NCI-H2029 treated with DMSO at 0.1 percent for 48 hours (cell line): ENCODE results near the gene POLA1.

Experiments used
- DNase-seq: peaks from one replicate; lab custom pipeline; 2025; lab: John Stamatoyannopoulos, UW

The POLA1 gene

DNA sequence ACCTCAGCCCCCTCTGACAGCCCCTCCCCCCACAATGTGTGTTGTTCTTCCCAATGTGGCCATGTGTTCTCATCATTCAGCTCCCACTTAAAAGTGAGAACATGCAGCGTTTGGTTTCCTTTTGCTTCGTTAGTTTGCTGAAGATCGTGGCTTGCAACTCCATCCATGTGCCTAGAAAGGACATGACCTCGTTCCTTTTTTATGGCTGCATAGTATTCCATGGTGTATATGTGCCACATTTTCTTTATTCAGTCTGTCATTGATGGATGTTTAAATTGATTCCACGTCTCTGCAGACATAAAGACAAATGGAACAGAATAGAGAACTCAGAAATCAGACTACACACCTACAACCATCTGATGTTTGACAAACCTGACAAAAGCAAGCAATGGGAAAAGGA is 276.1 kb downstream of the POLA1 start:
- DNase-seq, result no peak

DNA sequence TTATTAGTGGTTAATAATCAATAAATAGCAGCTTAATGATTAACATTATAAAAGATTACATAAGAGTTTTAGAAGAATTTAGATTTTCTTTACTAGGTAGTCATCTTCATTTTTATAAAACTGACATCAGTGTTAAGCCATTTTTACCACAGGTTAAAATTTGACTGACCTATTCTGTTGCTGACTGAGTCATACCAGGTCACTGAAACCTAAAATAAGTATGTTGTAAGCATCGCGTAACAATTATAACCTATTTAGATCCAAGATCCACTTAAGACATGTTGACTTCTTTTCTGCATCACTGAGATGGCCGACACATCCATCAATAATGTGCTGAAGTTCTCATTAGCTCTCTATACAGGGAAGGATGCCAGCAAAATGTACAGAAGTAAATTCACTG is 285.4 kb downstream of the POLA1 start:
- DNase-seq, result no peak

DNA sequence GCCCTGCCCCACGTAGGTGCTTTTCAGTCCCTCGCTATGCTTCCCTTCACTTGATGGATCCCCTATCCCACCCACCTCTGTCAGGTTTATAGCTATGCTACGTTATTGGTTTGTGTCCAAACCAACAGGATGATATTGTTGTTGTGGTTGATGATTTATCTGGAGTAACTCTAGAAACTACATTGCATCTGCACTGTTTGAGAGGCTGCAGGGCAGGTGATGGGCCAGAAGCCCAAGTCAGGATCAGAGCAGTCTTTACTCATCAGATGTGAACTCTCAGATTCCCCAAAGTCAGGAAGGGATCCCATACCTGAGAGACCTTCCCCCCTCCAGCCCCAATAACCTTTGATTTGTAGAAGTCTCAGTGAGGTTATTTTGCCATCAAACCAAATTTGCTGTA is 287.3 kb downstream of the POLA1 start:
- no peak for DNase-seq

DNA sequence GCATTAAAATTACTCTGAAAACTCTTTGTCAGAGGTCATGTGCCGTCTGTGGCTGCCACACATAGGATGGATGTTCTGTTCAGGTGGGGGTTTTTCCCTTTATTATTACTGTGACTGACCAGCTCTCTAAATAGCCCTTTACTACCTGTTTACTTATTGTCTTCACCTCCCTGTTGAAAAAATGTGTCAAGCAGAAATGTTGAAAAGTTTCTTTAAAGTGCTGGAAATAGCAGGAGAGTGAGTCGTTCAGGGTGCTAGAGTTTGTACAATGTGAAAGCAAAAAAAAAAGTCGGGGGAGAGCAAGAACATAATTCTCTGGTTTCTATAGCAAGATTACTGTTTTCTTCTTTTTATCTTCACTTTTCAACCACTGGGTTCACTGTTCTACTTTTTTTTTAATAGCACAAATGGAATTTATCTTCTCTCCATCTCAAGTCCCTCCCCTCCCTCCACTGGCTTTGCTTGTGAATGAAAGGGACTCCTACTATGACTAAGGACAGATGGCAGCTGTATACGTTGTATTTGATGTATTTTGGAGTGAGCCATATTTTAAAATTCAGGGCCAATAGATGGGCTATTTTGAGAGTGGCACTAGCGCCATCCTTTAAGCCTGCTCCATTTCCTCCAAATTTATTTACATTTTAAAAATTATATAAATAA is 288.7 kb downstream of the POLA1 start:
- no peak for DNase-seq

DNA sequence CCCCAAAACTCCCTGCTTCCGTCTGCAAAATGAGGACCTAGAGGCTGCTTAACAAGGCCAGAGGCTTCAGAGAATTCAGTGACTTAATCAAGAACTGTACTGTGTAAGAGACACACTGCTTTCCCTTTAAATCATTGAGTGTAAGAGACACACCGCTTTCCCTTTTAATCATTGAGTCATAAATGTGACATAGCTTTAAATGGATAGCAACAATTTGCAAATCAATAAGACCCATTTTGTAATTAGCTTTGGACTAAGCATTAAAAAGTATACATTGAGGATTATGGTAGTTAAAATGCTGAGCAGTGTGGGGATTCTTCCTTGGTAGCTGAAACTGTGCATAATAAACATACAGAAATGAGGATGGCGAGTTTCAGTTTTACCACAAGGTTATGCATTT is 290.2 kb downstream of the POLA1 start:
- DNase-seq, result no peak

DNA sequence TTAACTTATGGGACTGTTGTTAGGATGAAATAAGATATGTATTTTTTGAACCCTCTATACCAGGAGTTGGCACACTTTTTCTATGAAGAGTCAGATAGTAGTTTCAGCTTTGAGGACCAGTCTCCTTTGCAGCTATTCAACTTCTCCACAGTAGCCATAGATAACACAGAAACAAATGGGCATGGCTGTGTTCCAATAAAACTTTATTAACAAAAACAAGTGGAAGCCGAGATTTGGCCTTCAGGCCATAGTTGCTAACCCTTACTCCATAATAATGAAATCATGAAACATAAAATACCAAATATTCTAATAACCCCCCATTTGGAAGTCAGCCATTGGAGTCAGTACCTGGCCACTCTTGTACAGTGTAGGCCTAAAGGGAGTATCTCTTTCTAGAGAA is 291.4 kb downstream of the POLA1 start:
- DNase-seq, result no peak

DNA sequence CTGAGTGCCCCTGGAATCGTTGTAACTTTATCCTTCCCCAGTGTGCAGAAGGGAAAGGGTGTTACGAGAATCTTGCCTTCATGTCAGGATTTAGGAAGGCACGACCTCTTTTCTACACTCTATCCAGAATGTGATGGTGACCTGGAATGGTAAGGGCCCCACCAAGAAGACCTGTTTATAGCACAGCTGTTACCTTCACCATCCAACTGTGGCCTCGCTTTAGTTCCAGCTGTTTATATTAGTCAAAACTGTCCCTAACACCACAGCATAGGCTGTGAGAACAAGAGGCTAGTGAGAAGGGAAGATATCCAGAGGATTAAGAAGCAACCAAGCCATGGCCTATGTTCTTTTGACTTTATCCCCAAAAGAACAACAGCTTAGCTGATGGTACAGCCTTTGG is 294.0 kb downstream of the POLA1 start:
- DNase-seq, result no peak

DNA sequence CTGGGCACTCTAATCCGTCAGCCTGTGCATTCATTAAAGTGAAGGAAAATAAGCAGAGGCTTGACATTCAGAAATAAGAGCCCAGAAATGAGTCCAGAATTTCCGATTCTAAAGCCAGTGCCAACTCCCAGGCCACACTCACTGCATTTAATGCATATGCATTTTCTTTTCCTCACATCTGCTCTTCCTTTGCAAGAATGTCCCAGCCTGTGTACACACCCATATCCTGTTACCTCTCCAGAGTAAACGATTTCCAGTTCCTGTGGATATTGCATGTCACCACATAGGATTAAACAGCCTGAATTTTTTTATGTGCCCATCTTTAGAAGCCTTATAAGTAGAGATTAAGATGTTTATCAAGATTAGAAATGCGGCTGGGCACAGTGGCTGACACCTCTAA is 294.6 kb downstream of the POLA1 start:
- DNase-seq, result no peak

DNA sequence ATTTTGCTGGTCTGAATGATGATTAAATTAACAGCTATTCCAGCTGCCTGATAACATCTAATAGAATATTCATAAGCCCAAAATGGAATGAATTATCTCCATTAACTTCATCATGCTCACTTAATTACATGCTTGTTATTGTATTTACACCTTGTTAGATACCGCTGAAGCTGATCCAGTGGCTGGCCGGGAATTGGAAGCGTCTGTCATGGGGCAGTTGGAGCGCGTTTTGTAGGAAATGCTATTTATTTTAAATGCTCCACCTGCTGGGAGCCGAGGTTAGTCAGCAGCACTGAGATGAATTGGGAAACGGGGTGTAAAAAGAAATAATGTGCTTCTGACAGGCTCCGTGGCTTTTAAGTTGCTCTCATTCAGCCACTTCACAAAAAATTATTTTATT is 296.8 kb downstream of the POLA1 start:
- no peak for DNase-seq

DNA sequence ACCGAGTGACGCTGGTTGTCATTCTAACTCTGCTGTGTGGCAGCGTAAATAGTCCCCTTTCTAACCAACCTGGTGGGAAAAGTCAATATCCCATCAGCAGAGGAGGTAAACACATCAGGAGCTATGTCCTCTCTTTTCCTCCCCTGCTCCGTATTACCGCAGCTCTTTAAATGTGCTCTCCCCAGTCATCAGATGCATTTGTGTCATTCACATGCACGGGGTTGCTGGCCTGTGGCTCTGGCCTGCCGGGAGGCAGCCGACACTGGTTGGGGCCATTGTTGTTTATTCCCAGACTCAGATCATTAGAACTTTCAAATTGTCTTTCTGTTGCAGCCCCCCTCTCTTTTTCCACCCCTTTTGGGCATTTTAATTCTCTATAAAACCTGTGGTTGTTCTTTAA is 300.2 kb downstream of the POLA1 start:
- DNase-seq, result no peak

DNA sequence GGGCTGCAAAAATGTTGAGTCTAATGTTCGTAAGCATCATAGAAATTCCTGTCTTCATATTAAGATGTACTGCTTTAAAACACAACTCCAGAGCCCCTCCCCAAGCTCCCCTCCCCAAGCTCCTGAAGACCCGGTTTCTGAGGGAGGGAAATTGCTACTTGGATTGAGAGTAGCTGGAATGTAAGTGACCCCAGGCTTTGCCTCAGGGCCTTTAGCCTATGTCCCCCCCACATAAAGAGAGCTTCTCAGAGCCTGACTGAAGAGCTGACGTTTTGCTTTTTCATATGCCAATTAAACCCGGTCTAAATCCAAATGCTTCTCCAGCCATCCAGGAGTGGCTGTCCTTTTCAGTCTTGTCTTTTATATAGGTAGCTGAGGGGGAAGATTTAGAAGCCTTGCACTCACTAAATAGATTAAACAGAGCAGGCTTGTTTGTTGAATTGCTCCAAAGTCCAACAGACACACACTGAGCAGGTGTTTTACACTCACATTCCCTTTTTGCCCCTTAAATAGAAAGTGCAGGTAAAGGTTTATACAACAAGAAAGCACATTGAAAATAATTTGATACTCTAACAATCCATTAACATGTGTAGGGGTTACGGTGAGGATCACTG is 302.5 kb downstream of the POLA1 start:
- DNase-seq, result no peak

DNA sequence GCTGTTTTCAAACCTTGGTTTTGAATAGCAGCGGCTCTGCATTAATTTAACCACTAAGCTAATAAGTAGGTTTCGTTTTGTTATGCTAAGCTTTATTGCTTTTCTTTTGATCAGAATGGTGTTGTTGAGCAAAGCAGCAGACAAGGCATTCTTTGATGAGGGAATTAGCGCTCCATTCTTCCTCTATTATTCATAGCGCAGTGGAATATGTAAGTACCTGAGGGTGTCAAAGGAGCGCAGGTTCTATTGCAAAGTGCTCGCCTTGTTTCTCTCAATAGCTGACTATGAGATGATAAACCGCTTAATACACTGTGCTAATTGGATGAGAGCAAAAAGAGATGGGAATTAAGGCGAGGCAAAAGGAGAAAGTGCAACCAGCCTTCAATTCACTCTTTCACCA is 305.8 kb downstream of the POLA1 start:
- no peak for DNase-seq

DNA sequence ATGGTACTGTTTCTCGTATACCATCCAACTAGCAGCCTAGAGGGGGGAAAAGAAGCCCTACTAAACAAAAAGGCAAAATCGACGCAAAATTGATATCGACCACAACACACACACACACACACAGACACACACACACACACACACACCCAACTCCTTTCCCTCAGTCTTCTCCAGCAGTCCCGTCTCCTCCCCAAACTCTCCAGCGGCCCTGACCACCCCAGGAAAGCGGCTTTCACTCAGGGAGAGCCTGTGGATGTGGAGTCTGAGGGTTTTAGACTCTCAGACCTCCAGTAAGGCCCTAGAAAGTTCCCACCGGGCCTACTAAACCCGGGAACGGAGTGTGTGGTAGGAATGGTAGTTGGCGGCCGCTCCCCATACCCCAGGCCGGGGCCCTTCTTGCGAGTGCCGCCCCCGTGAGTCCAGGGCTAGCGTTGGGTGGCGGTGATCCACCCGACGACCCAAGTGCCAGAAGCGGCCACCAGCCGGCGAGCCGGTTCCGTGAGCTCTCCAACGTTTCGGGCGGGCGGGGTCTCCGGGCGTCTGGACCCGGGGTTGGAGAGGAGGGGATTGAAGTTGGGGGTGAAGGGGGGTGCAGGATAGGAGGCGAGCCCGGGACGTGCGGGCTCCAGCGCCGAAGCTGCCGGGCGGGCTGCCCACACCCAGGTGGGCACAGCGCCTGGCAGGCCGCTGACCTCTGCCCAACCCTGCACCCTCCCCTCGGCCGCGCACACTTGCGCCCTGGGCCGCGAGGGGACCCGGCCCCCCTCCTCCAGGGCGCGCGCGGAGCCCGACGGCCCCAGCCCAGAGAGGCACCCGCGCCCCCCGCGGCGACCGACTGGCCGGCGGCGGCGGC is 308.3 kb downstream of the POLA1 start:
- DNase-seq, result no peak

DNA sequence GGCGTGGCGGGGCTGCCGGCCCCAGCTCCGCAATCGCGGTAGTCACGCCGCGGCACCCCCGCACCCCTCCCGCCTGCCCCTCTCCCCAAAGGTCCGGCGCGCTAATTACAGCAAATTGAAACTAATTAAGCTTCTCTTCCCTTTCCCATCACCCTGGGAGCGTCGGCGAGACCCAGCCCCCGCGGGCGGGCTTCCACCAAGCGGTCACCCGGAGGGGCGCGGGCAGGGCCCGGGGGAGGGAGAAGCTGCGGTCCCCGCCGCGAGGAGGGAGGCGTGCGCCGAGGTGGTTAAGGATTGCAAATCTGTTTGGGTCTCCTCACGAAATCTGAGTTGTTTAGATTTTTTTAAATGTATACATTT is 308.9 kb downstream of the POLA1 start:
- no peak for DNase-seq

DNA sequence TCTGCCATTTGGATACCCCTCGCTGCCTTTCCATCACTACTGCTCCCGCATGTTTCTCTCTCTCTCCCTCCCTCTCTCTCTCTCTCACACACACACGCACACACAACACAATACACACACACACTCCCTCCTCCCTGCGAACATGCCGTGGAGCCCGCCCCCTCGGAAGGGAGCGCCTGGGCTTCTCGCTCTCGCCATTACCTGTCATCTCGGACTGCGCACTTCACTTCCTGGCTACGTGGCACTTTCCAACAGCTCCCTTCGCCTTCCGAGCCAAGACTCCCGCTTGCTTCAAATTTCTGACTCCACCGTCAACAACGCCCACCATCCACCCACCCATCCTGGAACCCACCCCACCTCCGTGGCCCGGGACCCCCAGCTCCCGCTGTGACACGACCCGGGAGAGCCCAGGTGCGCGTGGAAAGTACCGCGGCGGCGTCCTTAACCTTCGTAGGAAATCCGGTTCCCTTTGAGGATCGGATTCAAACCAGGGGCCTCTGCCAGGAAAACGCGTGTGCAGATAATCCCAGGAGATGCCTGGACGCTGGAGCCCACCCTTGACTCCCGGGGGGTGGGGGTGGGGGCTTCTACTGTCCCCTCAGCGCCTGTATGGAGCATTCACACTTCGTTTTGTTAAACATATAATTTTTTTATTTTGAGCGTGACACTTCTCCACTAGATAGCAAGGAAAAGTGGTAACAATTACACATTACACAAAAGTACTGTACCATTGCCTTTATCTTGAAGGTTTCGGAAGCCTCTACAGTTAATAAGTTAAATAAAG is 309.5 kb downstream of the POLA1 start:
- no peak for DNase-seq

DNA sequence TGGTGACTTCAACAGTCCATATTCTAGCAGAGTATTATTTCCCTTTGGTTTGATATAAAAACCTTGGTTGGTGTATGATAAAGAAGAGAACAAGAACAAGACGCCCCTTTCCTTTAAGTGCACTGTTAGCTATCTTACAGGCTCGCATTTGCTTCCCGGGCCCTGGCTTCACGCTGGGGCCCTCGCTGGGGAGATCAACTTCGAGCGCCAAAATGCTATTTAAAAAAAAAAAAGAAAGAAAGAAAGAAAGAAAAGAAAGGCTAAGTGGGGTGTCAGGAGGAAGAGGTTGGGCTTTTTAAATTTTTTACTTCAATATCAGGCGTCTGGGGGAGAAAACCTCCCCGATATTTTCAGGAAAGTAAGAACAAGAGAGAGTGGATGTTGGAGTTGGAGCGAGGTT is 310.3 kb downstream of the POLA1 start:
- DNase-seq, result no peak

DNA sequence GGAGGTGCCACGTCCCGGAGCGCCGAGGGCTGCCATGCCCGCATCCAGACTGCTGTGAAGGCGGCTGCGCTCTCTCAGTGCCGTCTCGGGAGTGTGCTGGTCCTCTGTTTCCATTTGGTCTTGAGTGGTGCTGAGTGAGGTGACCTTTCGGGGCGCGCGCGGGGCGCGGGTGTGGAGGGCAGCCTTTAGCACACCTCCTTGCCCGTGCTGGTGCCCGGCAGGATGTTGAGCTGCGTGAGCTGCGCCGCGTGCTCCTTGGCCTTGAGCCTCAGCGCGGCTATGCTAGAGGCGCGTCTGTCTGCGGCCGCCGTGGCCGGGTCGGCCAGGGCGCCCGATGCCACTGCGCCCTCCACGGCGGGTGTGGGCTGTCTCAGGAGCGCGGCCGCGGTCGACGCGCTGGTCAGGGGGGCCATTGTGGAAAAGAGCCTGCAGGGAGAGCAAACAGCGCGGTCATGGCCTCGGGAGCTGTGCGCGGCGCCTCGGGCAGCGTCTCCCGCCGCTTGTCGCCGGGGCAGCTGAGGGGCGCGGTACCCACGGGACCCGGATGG is 310.8 kb downstream of the POLA1 start:
- no peak for DNase-seq

DNA sequence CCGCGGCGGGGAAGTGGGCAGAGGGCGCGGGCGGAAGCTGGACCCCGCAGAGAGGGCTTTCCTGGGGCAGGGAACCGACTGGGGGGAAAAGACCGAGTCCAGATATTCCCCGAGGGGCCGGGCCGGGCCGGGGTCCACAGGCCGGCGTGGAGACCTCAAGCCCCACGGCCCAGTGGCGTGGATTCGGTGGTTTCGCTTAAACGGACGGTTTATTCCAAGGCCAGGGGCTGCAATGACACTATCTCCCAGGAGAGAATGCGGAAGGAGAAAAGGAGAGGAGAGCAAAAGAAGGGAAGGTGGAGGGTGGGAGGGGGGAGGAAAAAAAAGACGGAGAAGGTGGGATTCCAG is 311.3 kb downstream of the POLA1 start:
- no peak for DNase-seq

DNA sequence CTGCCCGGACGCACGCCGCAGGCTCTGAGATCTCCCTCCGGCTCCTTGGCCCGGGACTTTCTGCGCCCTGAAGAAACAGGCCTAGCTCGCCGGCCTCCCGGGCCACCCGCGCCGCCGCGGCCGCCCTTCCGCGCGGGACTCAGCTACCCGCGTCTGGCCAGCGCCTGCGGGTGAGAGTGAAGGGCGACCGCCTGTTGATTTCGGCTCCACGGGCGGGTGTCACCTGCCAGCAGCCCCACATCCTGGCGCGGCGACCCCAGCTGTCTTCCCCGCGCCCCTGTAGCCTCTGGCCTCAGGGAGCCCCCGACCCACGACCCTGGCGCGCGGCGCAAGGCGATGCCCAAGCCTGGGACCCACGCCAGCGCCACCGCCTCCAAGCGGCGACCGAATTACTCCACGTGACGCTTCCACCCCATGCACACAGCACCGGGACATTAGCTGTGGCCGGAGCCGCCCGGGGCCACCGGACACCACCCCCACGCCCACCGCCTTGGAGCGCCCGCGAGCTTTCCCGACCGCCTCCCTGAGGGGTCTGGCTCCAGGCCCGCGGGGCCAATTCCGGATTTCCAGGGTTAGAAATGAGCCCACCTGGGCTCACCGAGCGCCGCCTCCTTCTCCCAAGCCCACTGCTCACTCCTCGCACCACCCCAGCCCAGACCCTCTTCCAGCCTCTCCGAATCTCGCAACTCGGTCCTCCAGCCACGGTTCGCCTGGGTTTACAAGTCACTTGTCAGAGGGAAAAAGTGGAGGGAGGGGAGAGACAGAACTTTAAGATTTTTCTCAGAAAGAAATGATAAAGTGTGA is 311.9 kb downstream of the POLA1 start:
- DNase-seq, result no peak

DNA sequence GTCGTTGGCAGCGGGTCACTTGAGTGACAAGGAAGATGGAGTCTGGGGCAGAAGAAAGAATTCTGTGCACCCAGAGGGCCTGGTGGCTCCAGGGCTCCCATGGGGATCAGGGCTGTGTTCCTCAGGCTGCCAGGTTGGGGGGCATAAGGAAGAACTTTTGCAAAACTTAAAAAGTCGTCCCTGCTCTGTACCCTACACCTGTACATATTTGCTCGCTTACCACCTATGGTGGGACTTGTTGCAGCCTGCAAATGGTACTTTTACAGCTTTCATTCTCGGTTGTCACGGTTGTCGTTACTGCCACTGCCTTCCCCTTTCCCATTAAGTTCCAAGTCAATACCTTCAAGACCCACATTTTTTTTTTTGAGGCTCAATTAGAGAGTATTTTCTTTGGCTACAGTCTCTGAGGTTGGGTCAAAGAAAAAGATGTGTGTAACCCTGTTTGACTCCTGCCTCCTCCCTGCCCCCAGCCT is 312.9 kb downstream of the POLA1 start:
- no peak for DNase-seq
